Pancreas (tissue), 10 donors: ENCODE measurements around the gene FALEC. TPM values are rescaled to one million over a fixed set of nuclear protein-coding genes. Genes with fewer than 3 reads are reported as not detected.
A peak's percentile ranks its signal among the peaks of the same experiment; 100 is the strongest.

Source experiments
- ATAC-seq, 4 donors: fragments of 200-7000 bp; cut with Tn5 transposase; one replicate each; pipeline versions ENCODE4 v1.8.0 to v1.9.1; 2020; ENCODE audit warnings: mild to moderate bottlenecking in 4 of 4, moderate library complexity in 4 of 4
- DNase-seq, 6 donors: peaks; one replicate each; pipeline ENCODE4 v3.0.0-alpha.2; 2020
- FAIRE-seq: peaks from 2 replicates; lab custom pipeline; 2012; peaks lifted over from hg19 to GRCh38; lab: Jason Lieb, UNC
- H3K27ac ChIP-seq, 4 donors: fragments of 200-600 bp; sonication (generic); 1 replicate in 3 of 4; 2 replicates in 1 of 4; pipeline versions ENCODE4 v1.5.0 to v1.8.0; 2020
- H3K27me3 ChIP-seq, 4 donors: fragments of 200-600 bp; one replicate each; pipeline ENCODE4 v1.8.0; 2021
- H3K36me3 ChIP-seq, 3 donors: fragments of 200-600 bp; sonication (generic) in 1 of 3; one replicate each; pipeline versions ENCODE4 v1.5.0 to v1.8.0; 2020 to 2021
- H3K4me1 ChIP-seq, 3 donors: fragments of 200-600 bp; one replicate each; pipeline ENCODE4 v1.8.0; 2021
- H3K4me3 ChIP-seq, 4 donors: fragments of 200-600 bp; sonication (generic) in 2 of 4; one replicate each; pipeline versions ENCODE4 v1.5.0 to v1.8.0; 2020 to 2021
- H3K9me3 ChIP-seq, 4 donors: fragments of 200-600 bp; one replicate each; pipeline ENCODE4 v1.8.0; 2021
- CTCF ChIP-seq, 4 donors: fragments of 200-600 bp; sonication (generic) in 3 of 4; IDR thresholded peaks; one replicate each; pipeline versions ENCODE4 v1.5.0 to v1.8.0; 2021; ENCODE audit warnings: antibody characterized with exemption in 4 of 4
- WGBS, 2 donors: extraction: QIAGEN DNeasy Blood & Tissue Kit; methylation state at CpG; one replicate each; pipeline ENCODE4 v1.1.7; 2013; 5-methylcytosine and 5-hydroxymethylcytosine counted together
- intact Hi-C, 3 donors: fragments of 100-400 bp; cut with DNase I; formaldehyde crosslinking; loops; one replicate each; pipeline versions ENCODE4 v1.11.1 to v1.14.2; 2022
- polyA plus RNA-seq, 2 donors: library from polyadenylated mRNA; stranded (reverse); fragments of 200-250 nt; gene quantifications; one replicate each; pipeline ENCODE4 v1.2.3, GENCODE V29; 2013
- total RNA-seq, 6 donors: library from RNA; stranded (reverse); fragmentation: NEBNext Ultra II Directional in 4 of 6; extraction: Animal tissue kit (Norgen Biotek cat#: 25700) in 4 of 6; gene quantifications; one replicate each; pipeline versions ENCODE4 v1.2.1 to v1.2.4, GENCODE V29; 2021 to 2023
- donor health status: healthy with polysubstance abuse.
- donor health status: DM: no; HTN: no; CAD: no; lungs with moderate emphysema.
- donor health status: DM: no; HTN: no; CAD: no.
- donor health status: control.
- donor health status: control.
- donor health status: Bipolar disorder and iron deficiency.
- donor health status: DM: yes; HTN: yes; CAD: no.
- donor health status: DM: no; HTN: no; CAD: no.
- donor health status: DM: no; HTN: no; CAD: no.
- donor health status: DM: yes; HTN: yes; CAD: no.

FALEC gene
- total and polyA plus RNA-seq, 8 donors: not detected

GRCh38 chr1:150529017-150529416 lies 13.5 kb downstream of the FALEC start:
- peak; percentile 68 to 79 (median 70) for ATAC-seq

GRCh38 chr1:150530491-150531159 lies 15.1 kb downstream of the FALEC start:
- intact Hi-C loops: loop anchor here in 1 of 3 donors (10.0 kb wide), 1 partner anchor 76 kb away; no protein-coding TSS in a partner anchor
- Histone ChIP-seq H3K36me3 (no peaks in the 10 kb centered on the region), H3K27ac (peak overlapping the region in 1 of 4 donors; percentile 62), H3K9me3 (no peaks in the 10 kb centered on the region), H3K4me3 (no peak overlapping the region), H3K27me3 (no peaks in the 10 kb centered on the region), H3K4me1 (peaks cover 3 to 13% (median 10%) of the 10 kb centered on the region in 3 donors)
- WGBS, 2 donors: 95 to 96% methylated on average over 14 of the region's 14 CpGs
- no peak for TF ChIP-seq CTCF (IDR thresholded peaks at IDR 0.05)
- ATAC-seq (no peak), FAIRE-seq (no peak), DNase-seq (no peak)

More at GRCh38 chr1:150529017-150529416, 13.5 kb downstream of the FALEC start:
- H3K27ac ChIP-seq: peak overlapping the region; percentile 3 to 83 (median 64)
- DNase-seq (peak in 1 of 6 donors; percentile 38), FAIRE-seq (no peak)
- no peaks in the 10 kb centered on the region for H3K36me3 ChIP-seq
- peaks cover 3 to 13% (median 10%) of the 10 kb centered on the region in 3 donors for H3K4me1 ChIP-seq
- 6 to 10% methylated on average over 4 of the region's 4 CpGs for WGBS, 2 donors
- H3K4me3 ChIP-seq: no peak overlapping the region
- H3K27me3 ChIP-seq: no peaks in the 10 kb centered on the region
- TF ChIP-seq CTCF (IDR thresholded peaks at IDR 0.05): no peak
- intact Hi-C loops: no loop called here
- H3K9me3 ChIP-seq: no peaks in the 10 kb centered on the region

GRCh38 chr1:150532860-150533259 lies 17.3 kb downstream of the FALEC start:
- FAIRE-seq (no peak), ATAC-seq (no peak), DNase-seq (no peak)
- Histone ChIP-seq H3K27ac (peak overlapping the region; percentile 49 to 78 (median 69)), H3K27me3 (no peaks in the 10 kb centered on the region), H3K4me1 (peaks cover 3 to 13% (median 10%) of the 10 kb centered on the region in 3 donors), H3K9me3 (no peaks in the 10 kb centered on the region), H3K4me3 (no peak overlapping the region), H3K36me3 (no peaks in the 10 kb centered on the region)
- TF ChIP-seq CTCF (IDR thresholded peaks at IDR 0.05): peak in 2 of 4 donors; percentile 6 to 9
- intact Hi-C loops: loop anchor here in 1 of 3 donors (10.0 kb wide), 1 partner anchor 78 kb away; no protein-coding TSS in a partner anchor
- 18 to 22% methylated on average over 5 of the region's 5 CpGs for WGBS, 2 donors

GRCh38 chr1:150534002-150534401 lies 18.4 kb downstream of the FALEC start:
- 93 to 94% methylated on average over 6 of the region's 6 CpGs for WGBS, 2 donors
- peaks cover 0 to 10% (median 9%) of the 10 kb centered on the region in 3 donors for H3K4me1 ChIP-seq
- intact Hi-C loops: loop anchor here in 1 of 3 donors (10.0 kb wide), 1 partner anchor 79 kb away; no protein-coding TSS in a partner anchor
- H3K9me3 ChIP-seq: no peaks in the 10 kb centered on the region
- TF ChIP-seq CTCF (IDR thresholded peaks at IDR 0.05): no peak
- FAIRE-seq (no peak), DNase-seq (no peak), ATAC-seq (no peak)
- H3K36me3 ChIP-seq: no peaks in the 10 kb centered on the region
- H3K27me3 ChIP-seq: no peaks in the 10 kb centered on the region
- no peak overlapping the region for H3K27ac ChIP-seq
- H3K4me3 ChIP-seq: no peak overlapping the region
